RWPE1 (cell line): ENCODE results near the gene INPP5A.

Experiments used
- CTCF ChIA-PET: fragments of 350-600 bp; sonication (Branson Sonifier 250); formaldehyde crosslinking; extraction: SDS; loops from one replicate; lab custom pipeline; 2021; lab: Yijun Ruan, JAX
- POLR2A ChIA-PET: fragments of 400-600 bp; formaldehyde crosslinking; extraction: SDS; loops from one replicate; lab custom pipeline; 2020; ENCODE audit warnings: antibody characterized with exemption; ENCODE audit not compliant: low non-redundant PET; lab: Yijun Ruan, JAX
- DNase-seq: peaks from one replicate; pipeline ENCODE4 v3.0.0; 2012; ENCODE audit warnings: low spot score
- H3K27ac ChIP-seq: fragments of 450-650 bp; 2 replicates; pipeline ENCODE4 v1.5.1; 2017
- CTCF ChIP-seq: fragments of 450-650 bp; conservative IDR thresholded peaks from 2 replicates; pipeline ENCODE4 v1.5.1; 2017; ENCODE audit warnings: low read depth, mild to moderate bottlenecking

Gene INPP5A

GRCh38 chr10:132699411-132700155, 162.0 kb downstream of the INPP5A start:
- ChIA-PET CTCF (interaction anchor here (0.6 kb wide), 1 partner anchor 739 kb away, joined by 3 read pairs; no protein-coding TSS in a partner anchor), POLR2A (no interaction called here)
- H3K27ac ChIP-seq = no peak overlapping the region
- DNase-seq = no peak
- TF ChIP-seq CTCF = no peak

GRCh38 chr10:132700156-132701098, 162.8 kb downstream of the INPP5A start:
- ChIA-PET CTCF (no interaction called here), POLR2A (no interaction called here)
- H3K27ac ChIP-seq = no peak overlapping the region
- TF ChIP-seq CTCF = no peak
- no peak for DNase-seq

- CTCF ChIA-PET = no interaction called here
- no peak overlapping the region for H3K27ac ChIP-seq
- POLR2A ChIA-PET = no interaction called here
- no peak for TF ChIP-seq CTCF
- no peak for DNase-seq
Measured at GRCh38 chr10:132701099-132701845, 163.7 kb downstream of the INPP5A start.

- H3K27ac ChIP-seq = no peak overlapping the region
- ChIA-PET POLR2A (no interaction called here), CTCF (no interaction called here)
- no peak for TF ChIP-seq CTCF
- no peak for DNase-seq
Measured at GRCh38 chr10:132701846-132702190, 164.2 kb downstream of the INPP5A start.

GRCh38 chr10:132702601-132703418, 165.2 kb downstream of the INPP5A start:
- H3K27ac ChIP-seq = peak overlapping the region; percentile 48
- CTCF ChIA-PET = no interaction called here
- POLR2A ChIA-PET = no interaction called here
- peak; percentile 41 for DNase-seq
- TF ChIP-seq CTCF = no peak
